Sigmoid colon (tissue), 3 donors: ENCODE data around the gene TSSK6.

ENCODE experiments used
- POLR2A ChIP-seq, 2 donors: fragments of 450-650 bp; IDR thresholded peaks; one replicate each; pipeline ENCODE4 v1.6.1; 2016; ENCODE audit warnings: antibody characterized with exemption in 2 of 2, mild to moderate bottlenecking in 2 of 2, moderate library complexity in 2 of 2
- TF ChIP-seq, protein P1 (sequence below), 4 experiments: fragments of 450-650 bp in 3 of 4; fragments of 200-600 bp in 1 of 4; IDR thresholded peaks; one replicate each; pipeline ENCODE4 v1.5.1; 2016 to 2019; ENCODE audit warnings: antibody characterized with exemption in 4 of 4, mild to moderate bottlenecking in 3 of 4, moderate library complexity in 2 of 4

DNA sequence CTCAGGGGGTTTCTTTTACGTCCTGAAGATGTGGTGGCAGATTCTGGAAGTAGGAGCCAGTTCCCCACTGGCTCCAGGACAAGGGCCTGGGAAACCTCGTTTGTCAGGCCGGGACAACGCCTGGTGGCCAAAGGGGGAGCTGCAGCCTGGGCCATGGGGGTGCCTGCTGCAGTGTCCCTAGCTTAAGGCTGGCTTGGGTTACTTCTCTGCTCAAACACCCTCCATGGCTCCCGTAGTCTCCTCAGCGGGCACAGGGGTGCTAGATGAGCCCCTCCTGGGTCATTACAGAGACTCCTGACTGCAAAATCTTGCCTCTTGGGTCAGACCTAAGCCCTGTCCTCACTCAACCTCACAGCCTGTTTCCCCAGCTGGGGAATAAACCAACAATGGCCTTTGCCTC lies 37.5 kb upstream of the TSSK6 start:
- no peak for TF ChIP-seq POLR2A (IDR thresholded peaks at IDR 0.05)
- TF ChIP-seq, protein P1, sequence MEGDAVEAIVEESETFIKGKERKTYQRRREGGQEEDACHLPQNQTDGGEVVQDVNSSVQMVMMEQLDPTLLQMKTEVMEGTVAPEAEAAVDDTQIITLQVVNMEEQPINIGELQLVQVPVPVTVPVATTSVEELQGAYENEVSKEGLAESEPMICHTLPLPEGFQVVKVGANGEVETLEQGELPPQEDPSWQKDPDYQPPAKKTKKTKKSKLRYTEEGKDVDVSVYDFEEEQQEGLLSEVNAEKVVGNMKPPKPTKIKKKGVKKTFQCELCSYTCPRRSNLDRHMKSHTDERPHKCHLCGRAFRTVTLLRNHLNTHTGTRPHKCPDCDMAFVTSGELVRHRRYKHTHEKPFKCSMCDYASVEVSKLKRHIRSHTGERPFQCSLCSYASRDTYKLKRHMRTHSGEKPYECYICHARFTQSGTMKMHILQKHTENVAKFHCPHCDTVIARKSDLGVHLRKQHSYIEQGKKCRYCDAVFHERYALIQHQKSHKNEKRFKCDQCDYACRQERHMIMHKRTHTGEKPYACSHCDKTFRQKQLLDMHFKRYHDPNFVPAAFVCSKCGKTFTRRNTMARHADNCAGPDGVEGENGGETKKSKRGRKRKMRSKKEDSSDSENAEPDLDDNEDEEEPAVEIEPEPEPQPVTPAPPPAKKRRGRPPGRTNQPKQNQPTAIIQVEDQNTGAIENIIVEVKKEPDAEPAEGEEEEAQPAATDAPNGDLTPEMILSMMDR (IDR thresholded peaks at IDR 0.05): peak in 2 of 4 experiments; percentile 2 to 18
